ENCODE results near the gene ANKRD10. TPM values are rescaled to one million over a fixed set of nuclear protein-coding genes. Genes with fewer than 3 reads are reported as not detected.

ANKRD10 gene
- polyA plus RNA-seq, 3 donors, result 212 to 240 (median 214) TPM

DNA sequence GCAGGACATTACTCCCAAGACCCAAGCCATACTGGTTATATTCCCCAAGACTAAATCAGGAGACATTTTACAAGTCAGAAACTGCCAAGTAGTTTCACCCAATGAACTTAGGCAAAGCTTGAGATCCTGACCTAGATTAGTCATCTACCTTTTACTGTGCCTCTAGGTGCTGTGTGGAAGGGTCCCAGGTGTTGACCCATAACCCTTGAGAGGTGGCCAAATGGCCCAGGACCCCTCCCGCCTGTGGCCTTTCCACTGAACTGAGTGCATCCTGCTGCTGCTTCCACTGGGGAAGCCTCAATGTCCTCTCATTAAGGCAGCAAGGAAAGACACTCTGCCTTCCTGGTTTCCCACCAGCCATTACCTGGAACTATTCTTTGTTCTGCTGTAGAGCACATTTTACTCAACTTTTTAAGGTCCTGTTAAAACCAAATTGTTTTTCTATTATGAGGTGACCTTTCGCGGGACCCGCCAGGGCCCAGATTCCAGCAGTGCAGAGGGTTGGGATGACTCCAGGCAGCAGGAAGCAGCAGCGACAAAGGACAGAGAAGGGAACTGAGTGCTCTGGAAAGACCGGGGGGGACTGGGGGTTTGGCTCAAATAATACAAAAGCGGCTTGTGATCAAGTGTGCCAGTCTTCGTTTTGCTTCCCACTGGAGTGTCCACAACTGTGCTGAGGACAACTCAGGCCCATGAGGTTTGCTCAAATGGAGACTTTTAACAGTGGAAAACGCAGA, 27.1 kb downstream of the ANKRD10 start:
- no peak for DNase-seq (ENCODE audit: low read depth in 3 of 3, low spot score in 2 of 3)

DNA sequence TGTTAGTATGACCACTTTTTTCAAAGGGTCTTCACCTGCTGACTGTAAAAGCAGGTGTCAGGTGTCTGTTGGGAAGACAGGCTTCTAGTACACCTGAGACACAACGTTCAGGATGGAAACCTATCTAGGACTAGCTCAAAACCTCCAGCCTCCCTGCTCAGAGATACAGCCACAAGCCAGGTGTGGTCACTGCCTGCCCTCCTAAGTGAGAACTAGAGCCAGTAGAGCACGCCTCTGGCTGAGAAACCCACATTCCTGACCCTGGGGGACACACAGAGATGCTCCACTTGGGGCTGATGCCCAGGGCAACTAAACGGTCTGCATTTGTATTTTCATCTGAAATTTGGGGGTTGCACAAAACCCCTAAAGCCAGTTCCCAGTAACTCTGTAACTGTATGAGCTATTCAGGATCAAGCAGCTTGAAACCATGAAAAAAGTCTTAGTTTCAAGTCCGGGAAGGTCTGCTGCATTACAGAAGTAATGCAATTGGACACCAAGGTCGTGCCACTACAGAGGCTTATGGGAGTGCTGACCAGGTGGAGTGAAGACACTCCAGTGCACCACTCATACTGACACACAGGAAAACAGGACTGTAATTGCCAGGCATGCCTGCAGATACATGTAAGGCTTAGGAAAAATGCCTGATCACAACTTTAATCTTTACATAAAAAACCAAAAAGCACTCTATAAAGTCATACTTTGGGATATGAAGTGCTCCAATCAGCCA, 27.8 kb downstream of the ANKRD10 start:
- peak in 1 of 3 donors; percentile 50 for DNase-seq (ENCODE audit: low read depth in 3 of 3, low spot score in 2 of 3)

- DNase-seq (ENCODE audit: low read depth in 3 of 3, low spot score in 2 of 3), result no peak
Measured at GRCh38 chr13:110885966-110886869, 28.7 kb downstream of the ANKRD10 start.

- DNase-seq (ENCODE audit: low read depth in 3 of 3, low spot score in 2 of 3), result no peak
Measured at GRCh38 chr13:110885516-110885915, 29.4 kb downstream of the ANKRD10 start.

GRCh38 chr13:110884517-110884916, 30.4 kb downstream of the ANKRD10 start:
- no peak for DNase-seq (ENCODE audit: low read depth in 3 of 3, low spot score in 2 of 3)

GRCh38 chr13:110883542-110883941, 31.3 kb downstream of the ANKRD10 start:
- DNase-seq (ENCODE audit: low read depth in 3 of 3, low spot score in 2 of 3), result no peak

GRCh38 chr13:110882972-110883371, 31.9 kb downstream of the ANKRD10 start:
- no peak for DNase-seq (ENCODE audit: low read depth in 3 of 3, low spot score in 2 of 3)

- no peak for DNase-seq (ENCODE audit: low read depth in 3 of 3, low spot score in 2 of 3)
Measured at GRCh38 chr13:110881839-110882627, 32.8 kb downstream of the ANKRD10 start.

DNA sequence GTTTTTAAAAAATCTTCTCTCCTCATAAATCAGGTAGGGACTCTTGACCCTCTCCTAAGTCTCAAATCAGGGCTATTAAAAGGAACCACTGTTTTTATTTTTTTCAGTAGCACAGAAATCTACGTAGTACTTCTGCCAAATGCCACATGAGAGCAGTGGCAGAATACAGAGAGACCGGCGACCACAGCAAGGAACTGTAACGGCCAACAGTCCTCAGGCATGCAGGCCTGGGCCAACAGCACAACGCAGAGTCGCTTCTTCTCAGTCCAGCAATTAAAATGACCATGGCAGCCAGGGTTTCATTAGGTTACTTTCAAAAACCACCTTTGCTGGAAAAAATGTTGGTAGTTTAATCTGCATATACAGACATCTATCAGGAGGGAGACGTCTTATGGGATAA, 34.2 kb downstream of the ANKRD10 start:
- DNase-seq (ENCODE audit: low read depth in 3 of 3, low spot score in 2 of 3), result no peak

- no peak for DNase-seq (ENCODE audit: low read depth in 3 of 3, low spot score in 2 of 3)
Measured at GRCh38 chr13:110879482-110879881, 35.4 kb downstream of the ANKRD10 start.

DNA sequence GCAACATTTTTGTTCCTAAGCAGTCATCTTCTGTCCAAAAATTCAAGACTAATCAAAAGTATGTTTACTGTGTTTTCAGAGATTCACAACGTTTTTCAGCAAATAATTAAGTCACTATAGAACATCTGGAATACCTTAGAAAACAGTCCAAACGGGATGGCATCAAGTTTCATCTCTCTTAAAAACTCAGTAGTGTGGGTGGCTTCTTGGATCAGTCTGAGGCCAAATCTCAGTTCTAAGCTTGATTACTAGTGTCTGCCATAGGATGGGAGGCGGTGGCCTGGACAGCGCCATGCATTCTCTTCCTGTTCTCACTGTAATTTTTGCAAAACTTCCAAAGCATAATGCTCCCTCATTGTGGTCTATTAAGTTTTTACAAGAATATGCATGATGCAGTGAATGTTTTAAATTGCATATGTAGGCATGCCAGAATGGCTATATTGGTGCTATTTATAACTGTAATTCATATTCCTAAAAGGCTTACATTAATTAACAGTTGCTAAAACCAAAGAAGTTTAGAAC, 37.1 kb downstream of the ANKRD10 start:
- DNase-seq (ENCODE audit: low read depth in 3 of 3, low spot score in 2 of 3), result no peak

GRCh38 chr13:110876609-110877008, 38.3 kb downstream of the ANKRD10 start:
- DNase-seq (ENCODE audit: low read depth in 3 of 3, low spot score in 2 of 3), result no peak

DNA sequence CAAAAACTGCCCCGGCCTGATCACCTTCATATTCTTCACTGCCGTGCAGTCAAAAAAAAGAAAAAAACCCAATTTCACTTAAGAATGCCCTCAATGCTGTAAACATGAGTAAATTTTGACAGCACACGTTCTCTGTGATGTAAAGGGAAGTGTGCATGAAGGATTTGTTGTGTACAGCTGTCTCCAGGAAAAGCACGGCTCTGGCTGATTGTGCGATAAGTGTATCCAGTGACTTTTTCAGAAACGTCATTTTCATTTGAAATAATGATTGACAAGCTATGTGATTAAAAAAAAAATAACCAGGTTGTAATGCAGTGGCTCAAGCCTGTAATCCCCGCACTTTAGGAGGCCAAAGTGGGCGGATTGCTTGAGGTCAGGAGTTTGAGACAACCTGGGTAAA, 39.6 kb downstream of the ANKRD10 start:
- DNase-seq (ENCODE audit: low read depth in 3 of 3, low spot score in 2 of 3), result no peak

GRCh38 chr13:110874508-110874960, 40.3 kb downstream of the ANKRD10 start:
- DNase-seq (ENCODE audit: low read depth in 3 of 3, low spot score in 2 of 3), result peak in 1 of 3 donors; percentile 59

GRCh38 chr13:110873639-110874507, 41.0 kb downstream of the ANKRD10 start:
- DNase-seq (ENCODE audit: low read depth in 3 of 3, low spot score in 2 of 3), result no peak

DNA sequence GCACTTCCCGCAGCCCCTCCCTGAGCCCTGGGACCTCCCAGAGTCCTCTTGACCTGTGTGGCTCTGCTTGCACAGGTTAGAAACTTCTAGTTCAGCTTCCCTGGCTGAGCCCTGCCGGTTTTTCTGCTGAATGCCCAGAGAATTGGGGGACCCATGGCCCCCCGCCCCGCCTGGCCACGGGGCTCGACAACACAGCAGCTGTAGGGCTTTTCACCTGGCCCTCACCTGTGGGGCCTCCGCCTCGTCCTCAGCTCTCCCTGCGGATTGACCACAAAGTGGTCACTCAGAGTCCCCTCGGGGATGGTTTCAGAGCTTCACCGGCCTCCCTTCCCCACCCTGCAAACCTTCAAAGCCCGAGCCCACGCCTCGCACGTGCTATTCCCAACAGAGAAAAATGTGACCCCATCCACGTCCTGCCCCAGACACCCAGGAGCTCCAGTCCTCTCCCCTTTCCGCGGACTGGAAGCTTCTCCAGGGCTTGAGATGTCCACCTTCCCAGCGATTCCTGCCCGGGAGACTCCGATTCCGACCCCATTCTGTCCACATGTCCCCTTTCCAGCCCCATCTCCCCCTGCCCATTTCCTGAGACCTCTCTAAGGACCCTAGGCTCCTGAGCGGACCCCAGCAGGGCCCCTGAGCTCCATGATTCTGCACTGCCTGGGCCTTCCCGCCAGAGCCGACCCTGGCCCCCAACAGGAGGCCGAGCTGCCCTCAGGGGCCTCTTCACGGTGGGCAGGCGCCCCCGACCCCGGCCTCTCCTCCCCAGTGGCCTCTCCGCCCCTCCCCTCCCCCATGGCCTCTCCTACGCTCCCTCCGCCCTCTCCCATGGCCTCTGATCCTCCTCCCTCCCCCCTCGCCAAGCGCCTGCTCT, 41.9 kb downstream of the ANKRD10 start:
- no peak for DNase-seq (ENCODE audit: low read depth in 3 of 3, low spot score in 2 of 3)

DNA sequence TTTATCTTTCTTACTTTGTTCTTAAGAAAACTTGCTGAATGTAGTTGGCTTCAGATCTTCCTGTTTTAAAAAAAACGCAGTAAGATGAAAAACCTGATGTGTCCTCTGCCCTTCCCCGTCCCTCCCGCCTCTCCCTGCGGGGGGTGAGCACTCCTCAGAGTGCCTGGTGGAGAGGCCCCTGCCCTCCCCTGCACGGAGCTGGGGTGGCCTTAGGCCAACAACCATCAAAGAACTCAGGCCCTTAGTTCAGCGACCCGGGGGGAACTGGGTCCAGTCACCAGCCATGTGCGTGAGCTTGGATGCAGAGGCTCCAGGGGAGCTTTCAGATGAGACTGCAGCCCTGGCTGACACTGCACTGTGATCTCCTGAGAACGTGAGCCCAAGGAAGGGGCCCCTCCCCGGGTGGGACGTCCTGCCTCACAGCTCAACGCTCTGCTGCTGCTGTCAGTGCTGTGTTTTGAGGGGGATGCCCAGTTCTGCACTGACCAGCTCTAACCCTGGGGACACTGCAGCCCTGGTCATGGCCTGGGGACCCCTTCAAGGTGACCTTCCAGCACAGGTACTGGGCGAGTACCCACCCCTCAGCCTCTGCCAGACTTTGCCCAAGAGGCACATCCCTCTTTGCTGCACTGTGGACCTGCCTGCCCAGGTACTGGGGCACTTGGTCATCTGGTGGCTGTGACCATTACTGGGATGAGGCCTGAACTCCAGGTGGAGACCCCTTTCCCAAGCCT, 42.7 kb downstream of the ANKRD10 start:
- DNase-seq (ENCODE audit: low read depth in 3 of 3, low spot score in 2 of 3), result no peak
